ENCODE data around the gene HNRNPCL1.
"Not testable (repeated sequence)": the region's sequence is repeated elsewhere in the genome, so short reads cannot be mapped to it uniquely, and the experiment has no call there.

- not testable (repeated sequence) for TF ChIP-seq JUNB (CRISPR knock-in tag; IDR thresholded peaks at IDR 0.05; ENCODE audit: borderline replicate concordance); PATZ1 (CRISPR knock-in tag; IDR thresholded peaks at IDR 0.05); GTF3A (CRISPR knock-in tag; conservative IDR thresholded peaks at IDR 0.05); TCF7 (IDR thresholded peaks at IDR 0.05; ENCODE audit: low read depth); CTCF (CRISPR knock-in tag; IDR thresholded peaks at IDR 0.05); SMC3 (IDR thresholded peaks at IDR 0.05; ENCODE audit: low read length); JUND (CRISPR knock-in tag; IDR thresholded peaks at IDR 0.05); YY1 (IDR thresholded peaks at IDR 0.05; ENCODE audit: insufficient read depth, insufficient replicate concordance, low read depth, low read length); EZH2 (conservative IDR thresholded peaks at IDR 0.05; ENCODE audit: low read depth, low read length); ZNF274 (CRISPR knock-in tag; IDR thresholded peaks at IDR 0.05); ELF1 (CRISPR knock-in tag; IDR thresholded peaks at IDR 0.05); ZMYM2 (CRISPR knock-in tag; IDR thresholded peaks at IDR 0.05); FOXA3 (CRISPR knock-in tag; IDR thresholded peaks at IDR 0.05)
These were observed 49.6 kb upstream of the HNRNPCL1 start, which contains the start of gene PRAMEF10 for GRCh38 chr1:12898170-12898569.

Measured in HepG2 (cell line).